NCI-H1092 treated with DMSO at 0.1 percent for 48 hours (cell line): ENCODE measurements around the gene TPO.
"Not testable (repeated sequence)": the region's sequence is repeated elsewhere in the genome, so short reads cannot be mapped to it uniquely, and the experiment has no call there.

ENCODE experiments used
- DNase-seq: peaks from one replicate; lab custom pipeline; 2025; lab: John Stamatoyannopoulos, UW

The TPO gene

GRCh38 chr2:1405124-1405523, 8.1 kb upstream of the TPO start:
- DNase-seq, result no peak

GRCh38 chr2:1405967-1406366, 7.3 kb upstream of the TPO start:
- DNase-seq, result no peak

DNA sequence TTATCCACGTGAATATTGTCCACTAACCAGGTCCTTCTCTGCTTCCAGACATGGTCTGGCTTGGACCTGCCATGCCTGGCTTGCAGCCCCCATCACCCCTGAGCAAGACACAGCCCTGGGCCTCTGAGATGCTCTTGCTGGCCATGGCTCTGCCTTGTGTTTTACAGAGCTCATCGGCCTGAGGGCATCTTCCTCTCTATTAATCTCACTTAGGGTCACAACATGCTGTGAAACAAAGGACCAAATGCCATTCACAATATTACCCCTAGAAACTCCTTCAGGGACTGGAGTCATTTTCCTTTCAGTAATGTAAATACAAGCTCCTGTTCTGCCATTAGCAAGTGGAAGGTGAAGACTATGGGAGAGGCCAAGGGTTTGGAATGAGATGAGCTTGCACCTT, 6.8 kb upstream of the TPO start:
- no peak for DNase-seq

GRCh38 chr2:1407950-1408675, 5.2 kb upstream of the TPO start:
- no peak for DNase-seq

DNA sequence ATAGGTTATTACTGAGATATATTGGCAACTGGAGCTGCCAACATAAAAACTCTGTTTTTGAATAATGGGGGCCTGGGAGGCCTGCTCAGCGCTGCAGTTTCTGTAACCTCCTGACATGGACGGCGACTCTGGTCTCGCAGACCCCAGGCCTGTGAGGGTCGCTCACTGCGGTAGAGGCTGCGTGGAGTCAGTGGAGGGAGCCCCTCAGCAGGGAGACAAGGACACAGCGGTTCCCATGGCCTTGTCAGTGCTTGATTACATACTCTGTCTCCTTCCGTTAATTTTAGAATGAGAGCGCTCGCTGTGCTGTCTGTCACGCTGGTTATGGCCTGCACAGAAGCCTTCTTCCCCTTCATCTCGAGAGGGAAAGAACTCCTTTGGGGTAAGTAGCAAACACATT, 858 bp downstream of the TPO start:
- DNase-seq, result no peak

GRCh38 chr2:1414901-1415300, 1.6 kb downstream of the TPO start:
- not testable (repeated sequence) for DNase-seq

DNA sequence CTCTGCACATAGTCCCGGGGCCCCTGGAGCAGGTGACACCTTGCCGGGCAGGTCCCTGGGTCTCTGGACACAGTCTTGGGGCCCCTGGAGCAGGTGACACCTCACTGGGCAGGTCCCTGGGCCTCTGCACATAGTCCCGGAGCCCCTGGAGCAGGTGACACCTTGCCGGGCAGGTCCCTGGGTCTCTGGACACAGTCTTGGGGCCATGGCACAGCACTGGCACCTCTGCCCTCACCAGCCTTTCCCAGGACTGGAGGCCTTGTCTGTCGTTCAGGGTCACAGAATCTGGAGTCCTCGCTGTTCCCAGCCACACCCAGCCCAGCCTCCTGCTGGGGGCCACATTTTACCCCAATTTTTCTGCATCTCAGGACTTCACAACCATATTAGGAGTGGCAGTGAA, 2.2 kb downstream of the TPO start:
- no peak for DNase-seq

- no peak for DNase-seq
Observed at GRCh38 chr2:1418566-1418965, 5.3 kb downstream of the TPO start.

DNA sequence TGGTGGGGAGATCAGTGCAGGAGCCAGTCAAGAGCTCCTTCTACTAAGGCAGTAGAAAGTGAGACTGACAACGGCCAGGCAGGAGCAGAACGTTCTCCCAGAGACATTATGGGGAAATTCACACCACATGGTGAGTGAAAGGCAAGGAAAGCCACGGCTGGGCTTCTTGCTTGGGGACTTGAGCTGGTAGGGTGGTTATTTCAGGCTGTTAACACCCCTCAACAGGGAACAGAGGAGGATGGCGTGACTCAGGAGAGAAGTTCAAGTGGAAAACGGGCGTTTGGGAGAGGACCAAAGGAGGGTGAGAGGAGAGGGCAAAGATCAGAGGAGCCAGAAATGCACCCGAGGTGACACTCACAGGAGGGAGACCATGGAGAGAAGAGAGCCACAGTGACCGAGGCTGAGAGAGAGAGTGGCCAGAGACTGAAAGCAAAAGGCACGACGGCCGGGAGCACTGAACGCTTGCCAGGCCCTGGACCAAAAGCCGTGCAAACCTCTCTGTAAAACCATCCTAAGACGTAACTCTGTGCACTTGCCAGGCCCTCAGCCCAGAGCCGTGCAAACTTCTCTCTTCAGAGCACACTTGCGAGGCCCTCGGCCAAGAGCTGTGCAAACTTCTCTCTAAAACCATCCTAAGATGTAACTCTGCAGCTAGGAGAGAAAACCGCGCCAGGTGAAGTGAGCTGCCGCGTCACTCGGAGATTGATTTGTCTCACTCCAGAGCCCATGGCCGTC, 7.7 kb downstream of the TPO start:
- no peak for DNase-seq

DNA sequence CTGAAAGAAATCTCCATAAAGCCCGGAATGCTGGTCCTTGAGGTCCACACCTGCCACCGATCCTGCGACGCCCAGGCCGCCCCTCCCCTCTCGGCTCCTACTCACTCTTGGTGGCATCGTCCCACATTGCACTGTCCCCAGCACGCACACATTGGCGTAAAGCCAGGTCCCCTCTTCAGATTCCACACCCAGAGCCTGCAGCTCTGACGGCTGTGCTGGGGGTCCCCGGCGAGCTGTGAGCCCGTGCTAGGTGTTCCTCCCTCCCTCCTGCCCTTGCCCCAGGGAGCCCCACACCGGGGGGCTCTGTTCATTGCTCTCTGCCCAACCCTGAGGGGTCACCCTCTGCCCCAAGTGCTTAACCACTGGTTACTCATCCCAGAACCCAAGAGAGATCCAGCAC, 8.5 kb downstream of the TPO start:
- DNase-seq, result no peak

DNA sequence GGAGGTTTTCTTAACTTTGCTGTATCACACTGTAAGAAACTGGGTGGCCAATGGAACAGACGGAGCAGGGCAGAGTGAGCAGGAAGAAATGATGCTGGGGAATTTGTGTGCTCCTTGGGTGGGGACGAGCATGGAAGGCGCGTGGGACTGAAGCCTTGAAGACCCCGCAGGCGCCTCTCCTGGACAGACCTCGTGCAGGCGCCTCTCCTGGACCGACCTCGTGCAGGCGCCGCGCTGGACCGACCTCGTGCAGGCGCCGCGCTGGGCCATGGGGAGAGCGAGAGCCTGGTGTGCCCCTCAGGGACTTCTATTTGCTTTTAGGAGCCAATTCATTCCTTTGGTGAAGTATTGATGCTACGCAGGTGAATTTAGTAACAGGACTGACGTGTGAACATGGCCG, 8.9 kb downstream of the TPO start:
- DNase-seq, result no peak

DNA sequence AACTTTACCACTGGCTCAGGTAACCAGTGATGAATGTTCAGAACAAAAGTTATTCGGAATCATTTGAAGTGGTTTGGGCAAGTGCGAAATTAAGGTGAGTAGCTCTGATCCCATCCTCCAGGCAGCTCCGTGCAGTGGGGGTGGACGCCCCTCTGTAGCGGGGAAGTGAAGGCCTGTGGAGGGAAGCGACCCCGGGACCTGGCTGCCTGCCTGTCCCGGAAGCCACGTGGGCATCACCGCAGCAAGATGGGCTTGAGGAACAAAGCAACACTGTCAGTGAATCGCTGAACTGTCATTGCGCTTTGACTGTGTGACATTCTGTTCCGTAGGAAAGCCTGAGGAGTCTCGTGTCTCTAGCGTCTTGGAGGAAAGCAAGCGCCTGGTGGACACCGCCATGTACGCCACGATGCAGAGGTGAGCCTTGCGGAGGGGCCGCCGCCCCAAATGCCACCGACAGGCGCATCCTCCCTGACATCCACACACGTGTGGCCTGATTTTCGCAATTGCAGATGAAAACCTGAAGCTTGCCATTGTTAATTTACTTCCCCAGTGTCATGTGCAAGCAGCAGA, 9.5 kb downstream of the TPO start:
- no peak for DNase-seq

GRCh38 chr2:1427086-1427485, 13.8 kb downstream of the TPO start:
- DNase-seq, result no peak

DNA sequence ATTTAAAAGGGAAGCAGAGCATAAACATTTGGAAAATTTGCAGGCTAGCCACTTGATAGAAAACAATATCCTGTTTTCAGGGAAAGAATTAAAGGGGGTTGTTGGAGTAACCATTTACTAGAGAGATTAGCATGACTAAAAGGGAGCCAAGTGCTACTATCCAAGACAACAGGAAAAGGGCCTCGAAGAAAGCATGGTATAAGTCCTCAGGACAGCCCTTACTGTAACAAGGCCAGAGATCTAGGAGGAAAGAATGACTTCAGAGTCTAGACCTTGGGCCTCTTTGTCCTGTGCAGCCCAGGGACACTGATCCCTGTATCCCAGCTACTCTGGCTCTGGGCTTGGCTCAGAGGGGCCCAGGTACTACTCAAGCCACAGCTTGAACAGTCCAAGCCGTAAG, 16.6 kb downstream of the TPO start:
- no peak for DNase-seq

- no peak for DNase-seq
Observed at GRCh38 chr2:1430491-1430890, 17.2 kb downstream of the TPO start.

- no peak for DNase-seq
Observed at GRCh38 chr2:1431886-1432400, 18.7 kb downstream of the TPO start.

GRCh38 chr2:1432726-1433125, 19.5 kb downstream of the TPO start:
- DNase-seq, result no peak

GRCh38 chr2:1436369-1436768, 23.1 kb downstream of the TPO start:
- DNase-seq, result no peak

GRCh38 chr2:1437101-1437500, 23.8 kb downstream of the TPO start:
- no peak for DNase-seq

GRCh38 chr2:1437537-1437936, 24.3 kb downstream of the TPO start:
- no peak for DNase-seq

DNA sequence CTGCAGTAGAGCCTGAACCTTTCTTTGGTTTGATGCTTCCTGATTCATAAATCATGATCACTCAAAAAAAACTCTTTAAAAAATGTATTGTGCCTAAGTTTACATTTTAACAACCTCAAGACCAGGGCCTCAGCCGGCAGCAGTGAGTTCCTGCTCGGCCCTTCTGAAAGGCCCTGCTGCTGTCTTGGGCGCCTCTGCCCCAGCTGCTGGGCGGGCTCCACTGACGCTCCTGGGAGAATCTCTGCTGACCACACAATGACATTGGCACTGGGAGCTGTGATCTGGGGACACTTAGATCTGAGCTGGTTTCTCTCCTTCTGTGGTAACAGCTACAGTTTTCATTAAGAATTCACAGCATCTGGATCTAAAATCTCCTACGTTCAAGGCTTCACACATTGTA, 25.7 kb downstream of the TPO start:
- DNase-seq, result no peak

DNA sequence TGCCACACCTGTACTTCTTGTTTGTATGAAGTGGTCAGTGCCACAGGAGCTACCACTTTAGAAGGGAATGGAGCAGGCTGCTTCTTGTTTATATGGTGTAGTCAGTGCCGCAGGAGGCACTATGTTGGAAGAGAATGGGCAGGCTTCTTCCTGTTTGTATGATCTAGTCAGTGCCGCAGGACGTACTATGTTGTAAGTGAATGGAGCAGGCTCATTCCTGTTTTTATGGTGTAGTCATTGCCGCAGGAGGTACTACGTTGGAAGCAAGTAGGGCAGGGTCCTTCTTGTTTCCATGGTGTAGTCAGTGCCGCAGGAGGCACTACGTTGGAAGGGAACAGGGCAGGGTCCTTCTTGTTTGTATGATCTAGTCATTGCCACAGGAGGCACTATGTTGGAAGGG, 27.3 kb downstream of the TPO start:
- no peak for DNase-seq

GRCh38 chr2:1446301-1446700, 33.0 kb downstream of the TPO start:
- no peak for DNase-seq
